Left cardiac atrium (tissue), 4 donors: ENCODE results near the gene NAIP. TPM values are rescaled to one million over a fixed set of nuclear protein-coding genes. Genes with fewer than 3 reads are reported as not detected.
"Not testable (repeated sequence)": the region's sequence is repeated elsewhere in the genome, so short reads cannot be mapped to it uniquely, and the experiment has no call there.

Experiments used
- ATAC-seq, 2 donors: fragments of 200-7000 bp; cut with Tn5 transposase; one replicate each; pipeline ENCODE4 v1.9.1; 2020; ENCODE audit warnings: mild to moderate bottlenecking in 2 of 2, moderate library complexity in 2 of 2
- DNase-seq: peaks from one replicate; pipeline ENCODE4 v3.0.0-alpha.2; 2020
- intact Hi-C, 2 donors: fragments of 100-400 bp; cut with DNase I; formaldehyde crosslinking; loops; one replicate each; pipeline versions ENCODE4 v1.14.1 to v1.15.1; 2022 to 2023
- long read RNA-seq: library from polyadenylated mRNA; unstranded; transcript quantifications from one replicate; pipeline ENCODE4 v2.0.0, GENCODE V29; 2021
- total RNA-seq, 2 donors: library from RNA; stranded (reverse); fragmentation: NEBNext Ultra II Directional; extraction: Animal tissue kit (Norgen Biotek cat#: 25700); gene quantifications; one replicate each; pipeline ENCODE4 v1.2.1, GENCODE V29; 2021
- donor health status: DM: no; HTN: yes; CAD: no.
- donor health status: DM: no; HTN: yes; CAD: no; lungs with severe emphysema.
- donor health status: DM: yes; HTN: yes; CAD: no.
- donor health status: Dilated cardiomyopathy.

NAIP gene, protein sequence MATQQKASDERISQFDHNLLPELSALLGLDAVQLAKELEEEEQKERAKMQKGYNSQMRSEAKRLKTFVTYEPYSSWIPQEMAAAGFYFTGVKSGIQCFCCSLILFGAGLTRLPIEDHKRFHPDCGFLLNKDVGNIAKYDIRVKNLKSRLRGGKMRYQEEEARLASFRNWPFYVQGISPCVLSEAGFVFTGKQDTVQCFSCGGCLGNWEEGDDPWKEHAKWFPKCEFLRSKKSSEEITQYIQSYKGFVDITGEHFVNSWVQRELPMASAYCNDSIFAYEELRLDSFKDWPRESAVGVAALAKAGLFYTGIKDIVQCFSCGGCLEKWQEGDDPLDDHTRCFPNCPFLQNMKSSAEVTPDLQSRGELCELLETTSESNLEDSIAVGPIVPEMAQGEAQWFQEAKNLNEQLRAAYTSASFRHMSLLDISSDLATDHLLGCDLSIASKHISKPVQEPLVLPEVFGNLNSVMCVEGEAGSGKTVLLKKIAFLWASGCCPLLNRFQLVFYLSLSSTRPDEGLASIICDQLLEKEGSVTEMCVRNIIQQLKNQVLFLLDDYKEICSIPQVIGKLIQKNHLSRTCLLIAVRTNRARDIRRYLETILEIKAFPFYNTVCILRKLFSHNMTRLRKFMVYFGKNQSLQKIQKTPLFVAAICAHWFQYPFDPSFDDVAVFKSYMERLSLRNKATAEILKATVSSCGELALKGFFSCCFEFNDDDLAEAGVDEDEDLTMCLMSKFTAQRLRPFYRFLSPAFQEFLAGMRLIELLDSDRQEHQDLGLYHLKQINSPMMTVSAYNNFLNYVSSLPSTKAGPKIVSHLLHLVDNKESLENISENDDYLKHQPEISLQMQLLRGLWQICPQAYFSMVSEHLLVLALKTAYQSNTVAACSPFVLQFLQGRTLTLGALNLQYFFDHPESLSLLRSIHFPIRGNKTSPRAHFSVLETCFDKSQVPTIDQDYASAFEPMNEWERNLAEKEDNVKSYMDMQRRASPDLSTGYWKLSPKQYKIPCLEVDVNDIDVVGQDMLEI (N-terminal part only)
- 10 to 100 TPM; 13.7 TPM for total RNA-seq
- long read RNA-seq, full-length matches to known transcripts: 1 of 2 reads
- long read RNA-seq, partial matches to known transcripts: 1 of 2 reads
- long read RNA-seq, other reads (novel, unspliced or antisense): 0 of 2 reads

DNA sequence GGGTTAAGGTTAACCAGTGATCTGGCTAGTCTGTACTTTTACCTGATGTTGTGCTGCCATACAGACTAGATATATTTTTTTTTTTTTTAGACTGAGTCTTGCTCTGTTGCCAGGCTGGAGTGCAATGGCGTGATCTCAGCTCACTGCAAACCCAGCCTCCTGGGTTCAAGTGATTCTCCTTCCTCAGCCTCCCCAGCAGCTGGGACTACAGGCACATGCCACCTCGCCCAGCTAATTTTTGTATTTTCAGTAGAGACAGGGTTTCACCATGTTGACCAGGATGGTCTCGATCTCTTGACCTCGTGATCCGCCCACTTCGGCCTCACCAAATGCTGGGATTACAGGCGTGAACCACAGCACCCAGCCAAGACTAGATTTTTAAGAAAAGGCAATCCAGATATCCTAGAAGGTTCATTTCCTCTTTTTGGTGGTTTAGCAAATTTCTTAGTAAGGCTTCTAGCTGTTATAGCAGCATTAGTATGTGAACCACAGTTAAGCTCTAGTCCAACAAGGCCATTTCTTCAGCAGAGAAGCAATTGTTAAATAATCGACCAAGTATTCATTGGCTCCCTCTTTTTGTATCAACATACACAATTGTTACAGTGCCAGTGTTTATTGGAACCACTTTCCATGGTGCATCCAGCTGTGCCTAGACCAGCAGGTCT, at the start of gene NAIP:
Gene NAIP (minus strand): TSS at position 51 of the 665 bp plus-strand sequence. CDS start 12,424 bp downstream, outside the sequence.
- intact Hi-C loops, DNase-seq, ATAC-seq: not testable (repeated sequence)

DNA sequence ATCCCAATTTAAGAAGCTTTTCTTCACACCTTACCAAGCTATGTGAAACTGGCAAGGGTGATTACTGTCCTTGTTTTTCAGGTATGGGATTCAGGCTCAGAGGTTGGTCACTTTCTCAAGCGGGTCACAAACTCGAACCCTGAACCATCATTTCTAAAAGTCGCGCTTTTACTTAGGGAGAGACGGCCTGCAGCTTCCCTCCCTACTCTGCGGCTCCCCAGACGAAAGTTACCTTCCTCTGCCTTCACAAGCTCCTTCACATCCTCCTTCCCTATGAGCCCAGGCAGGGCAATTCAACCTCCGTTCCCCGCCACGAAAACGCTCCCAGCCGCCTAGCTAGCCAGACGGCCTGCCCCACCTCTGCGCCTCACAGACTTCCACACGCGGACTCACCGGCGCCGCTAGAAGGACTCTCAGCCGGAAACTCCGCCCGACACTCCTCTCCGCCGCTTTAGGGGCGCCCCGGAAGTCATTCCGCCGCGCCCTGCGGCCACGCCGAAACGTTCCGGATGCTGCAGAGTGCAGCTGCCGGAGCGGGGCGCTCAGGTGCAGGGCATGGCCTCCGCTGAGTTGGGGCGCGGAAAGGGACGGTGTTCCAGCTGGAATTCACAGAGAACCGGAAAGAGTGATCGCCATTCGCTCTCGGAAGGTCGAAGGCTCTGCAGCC, 42.3 kb upstream of the NAIP start, which contains the start of gene GTF2H2:
Gene GTF2H2 (minus strand): TSS at position 415 of the 667 bp plus-strand sequence. CDS start 4,913 bp downstream, outside the sequence.
- intact Hi-C loops, DNase-seq: not testable (repeated sequence)
- ATAC-seq: peak; percentile 99

DNA sequence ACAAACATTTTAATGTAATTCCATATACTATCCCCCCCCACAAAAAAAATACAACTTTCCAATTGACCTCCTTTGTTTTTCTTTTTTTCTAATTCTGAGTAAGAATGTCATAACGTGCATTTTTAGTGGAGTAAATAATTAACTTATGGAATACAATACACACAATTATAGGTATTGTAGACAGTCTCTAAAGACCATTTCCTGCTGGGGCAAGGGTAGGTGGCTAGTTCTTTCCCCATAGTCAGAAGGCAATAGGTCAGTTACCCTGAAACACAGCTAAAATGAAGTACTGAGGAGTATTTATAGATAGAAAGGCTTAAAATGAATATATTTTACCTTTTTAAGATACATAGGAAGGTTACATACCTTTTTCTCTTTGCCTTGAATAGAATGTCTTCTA, 36.2 kb upstream of the NAIP start:
- intact Hi-C loops, DNase-seq, ATAC-seq: not testable (repeated sequence)

DNA sequence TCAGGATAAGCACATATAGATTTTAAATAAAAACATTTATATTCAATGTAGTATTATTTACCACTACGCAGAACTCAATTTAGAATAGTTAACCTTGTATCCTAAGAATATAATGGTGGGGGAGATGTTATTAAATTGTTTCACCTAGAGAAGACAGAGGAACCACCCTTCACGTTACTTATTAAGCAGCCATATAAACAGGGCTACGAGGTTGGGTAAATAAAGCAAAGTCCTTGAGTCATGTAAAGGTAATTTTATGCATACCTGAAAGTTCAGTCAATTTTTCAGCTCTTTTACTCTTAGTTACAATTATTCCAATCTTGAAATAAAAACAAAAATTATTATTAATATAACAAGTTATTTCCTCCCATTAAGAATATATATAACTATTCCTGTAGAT, 34.3 kb upstream of the NAIP start:
- ATAC-seq, intact Hi-C loops, DNase-seq: not testable (repeated sequence)

DNA sequence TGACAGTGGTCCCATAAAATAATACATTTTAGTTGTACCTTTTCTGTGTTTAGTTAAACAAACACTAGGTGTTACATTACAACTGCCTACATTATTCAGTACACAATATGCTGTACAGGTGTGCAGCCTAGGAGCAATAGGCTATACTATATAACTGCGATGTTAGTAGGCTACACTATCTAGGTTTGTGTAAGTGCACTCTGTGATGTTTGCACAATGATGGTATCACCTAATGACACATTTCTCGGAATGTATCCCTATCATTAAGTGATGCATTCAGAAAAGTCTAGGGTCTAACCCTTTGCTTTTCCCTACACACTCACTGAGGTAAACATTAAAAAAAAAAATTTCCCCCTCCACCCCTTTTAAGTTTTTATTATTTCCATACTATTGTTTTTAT, 19.7 kb upstream of the NAIP start:
- ATAC-seq, intact Hi-C loops, DNase-seq: not testable (repeated sequence)

DNA sequence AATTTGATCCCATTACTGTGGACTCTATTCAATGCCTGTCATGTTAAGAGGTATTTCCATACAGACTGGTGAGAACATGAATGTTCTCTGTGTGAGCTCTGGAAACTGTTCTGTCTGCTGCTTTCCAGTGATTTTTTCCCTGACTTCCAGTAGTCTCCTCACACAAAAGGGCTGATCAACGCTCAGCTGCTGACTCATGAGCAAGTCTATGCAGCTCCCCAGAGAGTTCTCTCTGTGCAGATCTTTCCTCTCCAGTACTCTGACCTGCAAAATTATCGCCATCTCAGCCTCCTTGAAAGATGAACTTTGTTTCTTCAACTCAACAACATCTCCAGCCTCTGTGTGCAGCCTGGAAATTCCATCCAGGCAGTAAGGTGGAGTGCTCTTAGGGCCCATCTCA, 19.0 kb upstream of the NAIP start:
- ATAC-seq, intact Hi-C loops, DNase-seq: not testable (repeated sequence)

DNA sequence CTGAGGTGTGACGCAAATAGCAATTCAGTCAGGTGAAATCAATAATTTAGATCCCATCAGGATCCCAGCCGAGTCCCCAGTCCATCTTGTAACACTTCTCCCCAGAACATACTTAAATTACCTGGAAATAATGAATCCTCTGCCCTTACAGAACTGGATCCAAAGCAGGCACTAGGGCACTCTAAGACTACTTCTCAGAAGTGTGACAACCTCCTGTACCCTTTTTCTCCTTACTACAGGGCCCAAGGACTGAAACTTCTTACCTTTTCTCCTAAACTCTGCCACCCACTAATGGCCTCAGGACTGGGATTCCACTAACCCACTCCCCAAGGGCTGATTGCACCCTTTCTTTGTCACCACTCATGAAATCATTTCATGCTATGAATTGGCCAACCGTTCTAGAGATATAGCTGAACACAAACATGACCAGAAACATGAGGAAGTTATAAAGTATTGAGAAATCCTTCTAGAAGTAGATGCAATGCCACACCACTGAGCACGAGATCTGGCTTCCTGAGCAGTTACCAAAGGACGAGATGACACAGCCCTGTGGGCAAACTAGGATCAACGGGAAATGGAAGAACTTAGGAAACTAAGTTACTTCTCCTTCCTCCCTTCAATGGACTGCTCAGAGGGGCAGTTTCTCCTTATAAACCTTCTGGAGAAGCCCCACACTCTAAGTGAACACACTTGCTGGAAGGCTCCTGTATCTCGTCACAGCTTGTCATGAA, 6.1 kb upstream of the NAIP start:
- DNase-seq, intact Hi-C loops: not testable (repeated sequence)
- ATAC-seq: peak; percentile 59 to 74

DNA sequence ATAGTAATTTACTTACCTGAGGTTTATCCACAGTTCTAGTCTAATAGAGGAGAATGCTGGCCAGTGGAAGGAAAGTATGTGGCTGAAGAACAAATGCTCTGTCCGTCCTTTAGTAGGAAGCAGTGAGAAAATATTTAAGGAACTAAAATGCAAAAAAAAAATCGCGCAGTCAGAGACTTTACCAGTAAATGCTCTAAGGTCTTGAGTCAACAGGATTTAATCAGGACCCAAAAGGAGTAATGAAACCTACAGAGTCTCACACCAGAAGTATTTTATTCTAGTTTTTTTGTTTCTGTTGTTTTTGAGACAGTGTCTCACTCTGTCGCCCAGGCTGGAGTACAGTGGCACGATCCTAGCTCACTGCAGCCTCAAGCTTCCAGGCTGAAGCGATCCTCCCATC, 4.5 kb downstream of the NAIP start:
- DNase-seq, intact Hi-C loops: not testable (repeated sequence)
- ATAC-seq: peak in 1 of 2 donors; percentile 14

DNA sequence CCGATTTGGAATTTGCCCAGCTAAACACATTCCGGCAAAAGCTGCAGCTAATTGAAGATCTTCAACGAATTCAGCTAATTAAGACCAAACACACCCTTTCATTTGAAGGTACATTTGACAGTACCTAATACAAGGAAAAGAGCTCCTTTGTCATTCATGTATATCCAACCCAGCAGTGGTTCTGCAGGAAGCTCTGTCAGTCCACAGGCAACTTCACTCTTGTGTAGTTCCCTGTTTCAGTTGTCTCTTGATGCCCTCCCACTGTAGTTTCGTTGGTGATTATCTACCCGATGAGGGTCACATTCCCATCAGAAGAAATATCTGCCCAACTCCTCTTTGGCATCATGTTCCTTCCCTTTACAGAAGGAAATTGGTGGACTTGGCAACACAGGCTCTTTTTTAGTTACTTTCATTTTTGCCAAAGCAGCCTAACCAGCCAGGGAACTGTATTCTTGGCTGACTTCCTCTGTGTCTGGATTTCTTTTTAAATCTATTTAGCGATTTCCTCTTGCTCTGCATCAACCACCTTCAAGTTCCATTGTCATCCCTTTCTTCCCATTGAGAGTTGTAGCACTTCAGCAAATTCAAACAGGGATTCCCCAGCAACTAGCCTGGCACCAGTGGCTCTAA, 6.6 kb downstream of the NAIP start:
- ATAC-seq: peak; percentile 34 to 36
- DNase-seq, intact Hi-C loops: not testable (repeated sequence)

DNA sequence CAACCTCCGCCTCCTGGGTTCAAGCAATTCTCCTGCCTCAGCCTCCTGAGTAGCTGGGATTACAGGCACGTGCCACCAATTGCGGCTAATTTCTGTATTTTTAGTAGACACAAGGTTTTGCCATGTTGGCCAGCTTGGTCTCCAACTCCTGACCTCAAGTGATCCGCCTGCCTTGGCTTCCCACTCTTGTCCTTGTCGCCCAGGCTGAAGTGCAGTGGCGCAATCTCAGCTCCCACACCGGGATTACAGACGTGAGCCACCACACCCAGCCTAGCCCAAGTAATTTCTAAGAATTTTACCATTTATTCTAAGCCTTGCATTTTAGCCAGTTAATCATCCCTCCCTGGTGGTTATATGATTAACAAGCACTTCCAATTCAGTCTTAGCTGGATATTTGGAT, 11.0 kb downstream of the NAIP start:
- intact Hi-C loops: no loop called here
- DNase-seq: no peak
- ATAC-seq: no peak

DNA sequence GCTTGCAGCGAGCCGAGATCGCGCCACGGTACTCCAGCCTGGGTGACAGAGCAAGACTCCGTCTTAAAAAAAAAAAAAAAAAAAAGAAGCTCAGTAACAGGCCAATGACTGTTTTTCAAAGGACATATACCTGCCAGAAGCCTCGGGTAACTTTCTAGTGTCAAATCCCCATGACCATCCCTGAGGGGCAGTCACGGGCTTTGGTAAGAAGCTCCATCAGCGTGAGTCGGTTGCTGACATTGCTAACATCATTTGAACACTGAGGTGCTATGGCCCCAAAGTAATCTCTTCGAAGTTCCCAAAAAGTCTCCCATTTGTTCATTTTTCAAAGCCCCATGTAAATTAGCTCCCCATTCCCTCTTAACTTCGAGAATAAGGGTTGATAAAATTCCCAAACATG, 11.6 kb downstream of the NAIP start:
- DNase-seq (no peak), ATAC-seq (no peak)
- intact Hi-C loops: no loop called here

DNA sequence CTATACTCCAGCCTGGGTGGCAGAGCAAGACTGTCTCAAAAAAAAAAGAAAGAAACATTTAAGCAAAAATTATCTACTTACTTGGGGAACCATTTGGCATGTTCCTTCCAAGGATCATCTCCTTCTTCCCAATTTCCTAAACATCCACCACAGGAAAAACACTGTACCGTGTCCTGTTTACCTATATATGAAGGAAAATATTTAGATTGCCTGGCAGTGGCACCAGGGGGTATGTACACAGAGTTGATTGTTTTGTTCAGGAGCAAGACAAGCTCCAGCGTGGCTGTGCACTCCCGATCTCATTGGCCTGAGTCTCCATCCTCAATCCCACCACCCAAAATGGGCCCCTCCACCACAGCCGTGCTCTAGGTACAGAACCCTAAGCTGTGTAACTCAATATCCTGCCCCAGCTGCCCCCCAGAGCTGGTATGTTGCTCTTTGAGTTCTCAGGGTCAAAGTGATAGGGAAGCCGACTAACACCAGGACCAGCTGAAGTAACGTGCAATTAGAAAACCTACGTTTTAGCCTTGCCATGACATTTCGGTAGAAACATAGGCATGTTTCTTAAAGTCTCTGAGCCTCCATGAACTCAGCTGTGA, 13.8 kb downstream of the NAIP start:
- intact Hi-C loops: no loop called here
- DNase-seq (no peak), ATAC-seq (no peak)

DNA sequence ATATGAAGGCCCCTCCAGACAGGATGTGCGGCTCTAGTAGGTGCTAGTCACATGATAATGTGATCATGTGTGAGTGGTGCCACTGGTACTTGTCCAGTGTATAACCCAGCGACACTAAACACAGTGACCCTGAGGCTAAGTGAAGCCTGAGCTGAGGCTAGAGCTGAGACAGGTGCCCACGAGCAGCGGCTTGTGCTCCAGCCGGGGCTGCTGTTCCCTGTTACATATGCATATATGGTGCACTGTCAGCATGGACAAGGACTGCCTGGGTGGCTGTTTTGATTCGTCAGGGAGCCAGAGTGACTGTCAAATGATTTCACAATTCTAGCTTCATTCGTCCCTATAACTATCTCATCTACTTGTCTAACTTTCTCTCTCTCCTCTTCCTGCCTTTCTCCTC, 18.2 kb downstream of the NAIP start:
- intact Hi-C loops, ATAC-seq, DNase-seq: not testable (repeated sequence)

DNA sequence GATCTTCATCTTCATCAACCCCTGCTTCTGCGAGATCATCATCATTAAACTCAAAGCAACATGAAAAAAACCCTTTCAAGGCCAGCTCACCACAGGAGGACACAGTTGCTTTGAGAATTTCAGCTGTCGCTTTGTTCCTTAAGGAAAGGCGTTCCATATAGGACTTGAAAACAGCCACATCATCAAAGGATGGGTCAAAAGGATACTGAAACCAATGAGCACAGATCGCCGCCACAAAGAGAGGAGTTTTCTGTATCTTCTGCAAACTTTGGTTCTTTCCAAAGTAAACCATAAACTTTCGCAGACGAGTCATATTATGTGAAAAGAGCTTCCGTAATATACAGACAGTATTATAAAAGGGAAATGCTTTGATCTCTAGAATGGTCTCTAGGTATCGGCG, 40.3 kb downstream of the NAIP start:
- intact Hi-C loops, ATAC-seq, DNase-seq: not testable (repeated sequence)

DNA sequence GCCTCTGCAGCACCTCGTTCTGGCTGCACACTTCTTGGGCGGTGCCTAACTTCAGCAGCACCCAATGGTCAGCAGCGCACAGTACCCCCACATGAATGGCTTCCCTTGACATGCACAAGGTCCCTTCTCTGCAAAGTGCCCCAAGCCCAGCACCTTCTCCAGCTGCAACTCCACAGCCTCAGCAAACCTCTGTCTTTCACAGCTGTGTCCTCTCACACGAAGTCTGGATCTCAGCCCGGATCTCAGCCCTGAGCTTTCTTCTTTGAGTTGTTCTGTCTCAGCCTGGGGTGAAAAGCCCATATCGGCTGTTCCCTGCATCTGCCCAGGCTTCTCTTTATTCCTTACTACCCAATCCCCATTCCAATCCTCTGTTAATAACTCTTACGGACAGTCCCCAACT, 57.9 kb downstream of the NAIP start:
- ATAC-seq, intact Hi-C loops, DNase-seq: not testable (repeated sequence)

DNA sequence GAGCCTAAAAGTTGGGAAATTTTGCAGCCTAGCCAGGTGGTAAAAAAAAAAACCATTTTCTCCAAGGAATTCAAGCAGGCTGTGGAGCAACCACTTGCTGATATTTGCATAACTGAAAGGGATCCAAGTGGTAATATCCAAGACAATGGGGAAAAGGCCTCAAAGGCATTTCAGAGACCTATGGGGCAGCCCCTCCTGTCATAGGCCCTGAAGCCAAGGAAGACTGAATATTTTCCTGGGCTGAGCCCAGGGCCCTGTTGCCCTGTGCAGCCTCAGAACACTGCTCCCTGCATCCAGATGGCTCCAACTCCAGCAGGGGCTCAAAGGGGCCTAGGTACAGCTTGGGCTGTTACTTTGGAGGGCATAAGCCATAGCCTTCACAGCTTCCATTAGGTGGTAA, 60.6 kb downstream of the NAIP start:
- DNase-seq, intact Hi-C loops: not testable (repeated sequence)
- ATAC-seq: peak in 1 of 2 donors; percentile 55
